Testis (tissue), 2 donors: ENCODE measurements around the gene TNS3.

Experiments
- POLR2A ChIP-seq: fragments of 450-650 bp; IDR thresholded peaks from one replicate; pipeline ENCODE4 v1.6.1; 2017; ENCODE audit warnings: antibody characterized with exemption, mild to moderate bottlenecking, moderate library complexity
- TF ChIP-seq, protein P1 (sequence below), 3 experiments: fragments of 450-650 bp in 2 of 3; fragments of 200-600 bp in 1 of 3; sonication (generic) in 1 of 3; IDR thresholded peaks; one replicate each; pipeline ENCODE4 v1.5.1; 2016 to 2019; ENCODE audit warnings: antibody characterized with exemption in 3 of 3, mild to moderate bottlenecking in 2 of 3, moderate library complexity in 1 of 3

DNA sequence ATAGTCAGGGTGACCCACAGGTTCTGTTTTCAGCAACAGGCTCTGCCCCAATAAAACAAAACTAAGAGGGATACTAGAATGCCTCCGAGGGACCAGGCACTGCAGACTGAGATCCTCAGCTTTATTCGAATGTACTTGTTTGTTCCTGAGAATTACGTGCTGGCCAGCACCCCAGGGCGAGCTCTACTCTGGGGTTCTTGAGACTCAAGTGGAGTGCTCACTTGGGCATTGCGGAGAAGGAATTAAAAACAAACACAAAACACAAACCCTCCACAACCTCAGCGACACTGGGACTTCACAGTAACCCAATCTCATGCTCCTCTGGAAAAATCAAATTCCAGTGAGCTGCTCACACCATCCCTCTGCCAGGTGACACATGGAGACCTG is 250.7 kb downstream of the TNS3 start:
- TF ChIP-seq, protein P1, sequence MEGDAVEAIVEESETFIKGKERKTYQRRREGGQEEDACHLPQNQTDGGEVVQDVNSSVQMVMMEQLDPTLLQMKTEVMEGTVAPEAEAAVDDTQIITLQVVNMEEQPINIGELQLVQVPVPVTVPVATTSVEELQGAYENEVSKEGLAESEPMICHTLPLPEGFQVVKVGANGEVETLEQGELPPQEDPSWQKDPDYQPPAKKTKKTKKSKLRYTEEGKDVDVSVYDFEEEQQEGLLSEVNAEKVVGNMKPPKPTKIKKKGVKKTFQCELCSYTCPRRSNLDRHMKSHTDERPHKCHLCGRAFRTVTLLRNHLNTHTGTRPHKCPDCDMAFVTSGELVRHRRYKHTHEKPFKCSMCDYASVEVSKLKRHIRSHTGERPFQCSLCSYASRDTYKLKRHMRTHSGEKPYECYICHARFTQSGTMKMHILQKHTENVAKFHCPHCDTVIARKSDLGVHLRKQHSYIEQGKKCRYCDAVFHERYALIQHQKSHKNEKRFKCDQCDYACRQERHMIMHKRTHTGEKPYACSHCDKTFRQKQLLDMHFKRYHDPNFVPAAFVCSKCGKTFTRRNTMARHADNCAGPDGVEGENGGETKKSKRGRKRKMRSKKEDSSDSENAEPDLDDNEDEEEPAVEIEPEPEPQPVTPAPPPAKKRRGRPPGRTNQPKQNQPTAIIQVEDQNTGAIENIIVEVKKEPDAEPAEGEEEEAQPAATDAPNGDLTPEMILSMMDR (IDR thresholded peaks at IDR 0.05) = no peak
- TF ChIP-seq POLR2A = no peak
